Lower leg skin (tissue), 3 donors: ENCODE data around the gene RBPJ.

Experiments used
- CTCF ChIP-seq, 3 donors: fragments of 450-650 bp; IDR thresholded peaks; one replicate each; pipeline ENCODE4 v1.5.1; 2016; ENCODE audit warnings: antibody characterized with exemption in 3 of 3, mild to moderate bottlenecking in 3 of 3, moderate library complexity in 2 of 3
- POLR2A ChIP-seq, 2 donors: fragments of 450-650 bp; IDR thresholded peaks; one replicate each; pipeline ENCODE4 v1.6.1; 2016 to 2017; ENCODE audit warnings: antibody characterized with exemption in 2 of 2, mild to moderate bottlenecking in 1 of 2, moderate library complexity in 1 of 2

GRCh38 chr4:26356081-26356501 is 35.3 kb downstream of the RBPJ start:
- TF ChIP-seq CTCF (IDR thresholded peaks at IDR 0.05) (no peak), POLR2A (IDR thresholded peaks at IDR 0.05) (no peak)
